Caco-2 (cell line): ENCODE measurements around the gene NTN4. TPM values are rescaled to one million over a fixed set of nuclear protein-coding genes. Genes with fewer than 3 reads are reported as not detected.

Experiments
- BruUV-seq: library from RNA; stranded (reverse); fragments of 400-500 nt; replicated peaks from 2 replicates; lab custom pipeline; 2021; lab: Mats Ljungman, UMichigan
- CTCF ChIA-PET: fragments of 300-600 bp; sonication (Branson Sonifier 250); formaldehyde crosslinking; loops from one replicate; lab custom pipeline; 2022; ENCODE audit warnings: antibody characterized with exemption; lab: Charles Lee
- POLR2A ChIA-PET: fragments of 300-600 bp; sonication (Branson Sonifier 250); formaldehyde crosslinking; loops from one replicate; lab custom pipeline; 2022; ENCODE audit warnings: antibody characterized with exemption; lab: Charles Lee
- DNase-seq, 2 experiments: peaks; one replicate each; pipeline versions ENCODE4 v3.0.0 to v3.0.0-alpha.2; 2020 to 2022
- H3K27me3 ChIP-seq: replicated peaks from 2 replicates; pipeline ENCODE4 v1.6.0; 2011; ENCODE audit warnings: low read length; ENCODE audit not compliant: control insufficient read depth, insufficient read depth
- H3K36me3 ChIP-seq: 2 replicates; pipeline ENCODE4 v1.5.1; 2011; ENCODE audit warnings: low read length; ENCODE audit not compliant: control insufficient read depth, insufficient read depth
- H3K4me1 ChIP-seq: fragments of 250-450 bp; sonication (Bioruptor Pico); 2 replicates; pipeline ENCODE4 v1.5.1; 2020; ENCODE audit warnings: mild to moderate bottlenecking
- H3K4me3 ChIP-seq: 2 replicates; pipeline ENCODE4 v1.5.1; 2011; ENCODE audit warnings: low read depth, mild to moderate bottlenecking, control low read depth, low read length
- H3K9me3 ChIP-seq: fragments of 250-450 bp; sonication (Bioruptor Pico); 2 replicates; pipeline ENCODE4 v1.5.1; 2020; ENCODE audit warnings: mild to moderate bottlenecking, moderate library complexity
- H3K27ac Mint-ChIP-seq: one replicate; pipeline ENCODE4 v1.8.0; 2022; ENCODE audit warnings: mixed read lengths; ENCODE audit not compliant: unreplicated experiment
- H3K27me3 Mint-ChIP-seq: one replicate; pipeline ENCODE4 v1.8.0; 2022; ENCODE audit warnings: mixed read lengths; ENCODE audit not compliant: insufficient read depth, unreplicated experiment
- H3K36me3 Mint-ChIP-seq: one replicate; pipeline ENCODE4 v1.8.0; 2022; ENCODE audit warnings: mild to moderate bottlenecking, mixed read lengths; ENCODE audit not compliant: insufficient read depth, unreplicated experiment
- H3K4me1 Mint-ChIP-seq: one replicate; pipeline ENCODE4 v1.8.0; 2022; ENCODE audit warnings: low read depth, mixed read lengths; ENCODE audit not compliant: unreplicated experiment
- H3K4me3 Mint-ChIP-seq: one replicate; pipeline ENCODE4 v1.8.0; 2022; ENCODE audit warnings: mild to moderate bottlenecking, moderate library complexity, mixed read lengths; ENCODE audit not compliant: unreplicated experiment
- H3K9me3 Mint-ChIP-seq: one replicate; pipeline ENCODE4 v1.8.0; 2022; ENCODE audit warnings: mixed read lengths; ENCODE audit not compliant: unreplicated experiment
- intact Hi-C: fragments of 100-400 bp; cut with micrococcal nuclease; formaldehyde crosslinking; loops from one replicate; pipeline ENCODE4 v1.10.0; 2022; ENCODE audit not compliant: unreplicated experiment
- total RNA-seq: library from RNA; stranded (reverse); gene quantifications from 2 replicates; pipeline ENCODE4 v1.2.3, GENCODE V29; 2022
- TF ChIP-seq, protein P1 (sequence below), 2 experiments: fragments of 200-600 bp in 1 of 2; IDR thresholded peaks; 1 replicate in 1 of 2; 2 replicates in 1 of 2; pipeline versions ENCODE4 v1.5.1 to v1.8.0; 2011 to 2022; ENCODE audit warnings: antibody characterized with exemption in 1 of 2, control low read depth in 1 of 2, inconsistent platforms in 1 of 2, low read depth in 1 of 2, low read length in 1 of 2, mild to moderate bottlenecking in 1 of 2, moderate library complexity in 1 of 2; ENCODE audit not compliant: insufficient read depth in 1 of 2, severe bottlenecking in 1 of 2, unreplicated experiment in 1 of 2

Gene NTN4
- total RNA-seq, 1 experiment from 2014 or later: 54.1 TPM

DNA sequence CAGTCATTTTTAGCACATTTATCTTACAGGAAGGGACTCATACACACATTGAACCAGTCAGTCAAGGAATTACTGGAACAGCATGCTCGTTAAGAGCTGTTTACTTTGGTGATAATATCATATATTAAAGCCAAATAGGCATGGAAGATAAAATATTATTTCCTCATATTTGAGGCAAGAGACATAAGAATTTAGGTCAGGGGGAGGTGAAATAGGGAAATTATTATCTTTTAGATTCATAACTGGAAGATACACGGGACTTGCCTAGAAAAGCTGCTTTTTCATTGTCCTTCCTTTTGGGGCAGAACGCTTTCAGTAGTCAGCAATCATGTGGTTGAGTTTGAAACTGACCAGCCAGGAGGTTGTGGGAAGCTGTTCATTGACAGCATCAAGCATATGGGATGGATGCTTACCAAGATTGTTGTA lies 72.5 kb downstream of the NTN4 start:
- peaks cover 30% of the 10 kb centered on the region for H3K36me3 Mint-ChIP-seq

DNA sequence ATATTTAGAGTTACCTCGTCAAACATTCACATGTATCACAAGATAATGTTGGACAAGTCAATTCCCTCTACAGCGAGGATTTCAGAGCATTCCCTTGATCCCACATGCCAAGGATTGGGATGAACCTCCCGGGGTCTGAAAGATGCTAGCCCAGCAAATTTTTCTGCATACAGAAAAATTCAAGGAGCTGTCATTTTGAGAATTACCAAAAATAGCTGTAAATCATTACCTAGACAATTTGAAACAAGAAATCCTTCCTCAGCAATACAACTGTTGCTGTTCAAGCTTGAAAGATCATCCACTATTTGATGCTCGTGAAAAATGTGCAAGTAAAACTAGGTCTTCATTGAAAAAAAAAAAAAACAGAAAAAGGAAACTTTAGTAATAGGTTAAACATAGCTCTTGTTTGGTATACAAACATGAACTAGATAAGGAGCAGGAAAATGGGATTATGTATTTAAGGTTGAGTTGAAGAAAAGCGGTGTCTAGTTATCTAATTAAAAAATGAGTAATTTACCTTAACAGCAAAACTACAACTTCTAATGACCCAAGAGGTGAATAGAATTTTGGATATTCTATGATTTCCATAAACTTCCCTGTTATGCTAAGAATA lies 73.1 kb downstream of the NTN4 start:
- peaks cover 16% of the 10 kb centered on the region for H3K4me1 Mint-ChIP-seq
- H3K4me1 ChIP-seq: peaks cover 32% of the 10 kb centered on the region
- ChIA-PET CTCF (no interaction called here), POLR2A (interaction anchor here (0.7 to 0.8 kb wide), 2 partner anchors 71 to 74 kb away, joined by 4 read pairs; no protein-coding TSS in a partner anchor)
- no peak overlapping the region for H3K4me3 Mint-ChIP-seq
- no peaks in the 10 kb centered on the region for H3K9me3 Mint-ChIP-seq
- no peaks in the 10 kb centered on the region; the same call in none of the 2 replicates for H3K36me3 ChIP-seq
- no peak overlapping the region for H3K4me3 ChIP-seq
- H3K27me3 Mint-ChIP-seq: no peaks in the 10 kb centered on the region
- H3K36me3 Mint-ChIP-seq: peaks cover 31% of the 10 kb centered on the region
- BruUV-seq: no TSS peak
- H3K9me3 ChIP-seq: no peaks in the 10 kb centered on the region
- no peak for DNase-seq
- intact Hi-C loops: no loop called here
- peak overlapping the region; percentile 30 for H3K27ac Mint-ChIP-seq
- TF ChIP-seq, protein P1, sequence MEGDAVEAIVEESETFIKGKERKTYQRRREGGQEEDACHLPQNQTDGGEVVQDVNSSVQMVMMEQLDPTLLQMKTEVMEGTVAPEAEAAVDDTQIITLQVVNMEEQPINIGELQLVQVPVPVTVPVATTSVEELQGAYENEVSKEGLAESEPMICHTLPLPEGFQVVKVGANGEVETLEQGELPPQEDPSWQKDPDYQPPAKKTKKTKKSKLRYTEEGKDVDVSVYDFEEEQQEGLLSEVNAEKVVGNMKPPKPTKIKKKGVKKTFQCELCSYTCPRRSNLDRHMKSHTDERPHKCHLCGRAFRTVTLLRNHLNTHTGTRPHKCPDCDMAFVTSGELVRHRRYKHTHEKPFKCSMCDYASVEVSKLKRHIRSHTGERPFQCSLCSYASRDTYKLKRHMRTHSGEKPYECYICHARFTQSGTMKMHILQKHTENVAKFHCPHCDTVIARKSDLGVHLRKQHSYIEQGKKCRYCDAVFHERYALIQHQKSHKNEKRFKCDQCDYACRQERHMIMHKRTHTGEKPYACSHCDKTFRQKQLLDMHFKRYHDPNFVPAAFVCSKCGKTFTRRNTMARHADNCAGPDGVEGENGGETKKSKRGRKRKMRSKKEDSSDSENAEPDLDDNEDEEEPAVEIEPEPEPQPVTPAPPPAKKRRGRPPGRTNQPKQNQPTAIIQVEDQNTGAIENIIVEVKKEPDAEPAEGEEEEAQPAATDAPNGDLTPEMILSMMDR (IDR thresholded peaks at IDR 0.05; ENCODE audit: insufficient read depth in 1 of 2, low read depth in 1 of 2, low read length in 1 of 2, severe bottlenecking in 1 of 2, unreplicated experiment in 1 of 2): no peak
- H3K27me3 ChIP-seq: no peaks in the 10 kb centered on the region

More for the DNA sequence above, 72.5 kb downstream of the NTN4 start:
- no peak overlapping the region for H3K4me3 ChIP-seq
- intact Hi-C loops: no loop called here
- no peaks in the 10 kb centered on the region; the same call in none of the 2 replicates for H3K36me3 ChIP-seq
- TF ChIP-seq, protein P1 (IDR thresholded peaks at IDR 0.05; ENCODE audit: insufficient read depth in 1 of 2, low read depth in 1 of 2, low read length in 1 of 2, severe bottlenecking in 1 of 2, unreplicated experiment in 1 of 2): no peak
- H3K27me3 ChIP-seq: no peaks in the 10 kb centered on the region
- peaks cover 33% of the 10 kb centered on the region for H3K4me1 ChIP-seq
- H3K27ac Mint-ChIP-seq: peak overlapping the region; percentile 30
- H3K4me3 Mint-ChIP-seq: no peak overlapping the region
- H3K27me3 Mint-ChIP-seq: no peaks in the 10 kb centered on the region
- no TSS peak for BruUV-seq
- H3K9me3 Mint-ChIP-seq: no peaks in the 10 kb centered on the region
- H3K4me1 Mint-ChIP-seq: peaks cover 16% of the 10 kb centered on the region
- ChIA-PET POLR2A (interaction anchor here (0.7 to 0.8 kb wide), 2 partner anchors 72 to 73 kb away, joined by 4 read pairs; no protein-coding TSS in a partner anchor), CTCF (interaction anchor here (0.6 kb wide), 1 partner anchor 94 kb away, joined by 5 read pairs; no protein-coding TSS in a partner anchor)
- DNase-seq: no peak
- H3K9me3 ChIP-seq: no peaks in the 10 kb centered on the region

DNA sequence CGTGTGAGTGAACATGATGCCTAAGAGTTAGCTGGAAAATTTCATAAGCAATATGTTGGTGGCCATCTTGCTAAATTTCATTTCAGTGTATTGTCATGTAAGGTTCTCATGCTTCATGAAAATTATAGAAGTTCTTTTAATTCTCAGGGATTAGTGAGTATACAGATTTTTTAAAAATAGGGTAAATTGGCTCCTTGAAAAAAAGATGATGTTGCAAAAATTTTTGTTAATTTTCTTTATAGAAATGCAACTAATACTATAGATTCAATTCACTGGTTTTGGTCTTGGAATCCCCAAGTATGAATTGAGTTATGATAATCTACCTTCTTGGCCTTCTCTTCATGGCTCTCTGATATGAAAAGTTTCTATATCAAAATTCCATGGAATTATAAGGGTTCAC lies 75.4 kb downstream of the NTN4 start:
- Mint-ChIP-seq H3K27me3 (no peaks in the 10 kb centered on the region), H3K4me1 (peaks cover 16% of the 10 kb centered on the region), H3K27ac (no peak overlapping the region), H3K9me3 (no peaks in the 10 kb centered on the region), H3K4me3 (no peak overlapping the region), H3K36me3 (peaks cover 42% of the 10 kb centered on the region)
- POLR2A ChIA-PET: no interaction called here
- no TSS peak for BruUV-seq
- Histone ChIP-seq H3K4me1 (peaks cover 30% of the 10 kb centered on the region), H3K9me3 (no peaks in the 10 kb centered on the region), H3K4me3 (no peak overlapping the region), H3K36me3 (no peaks in the 10 kb centered on the region; the same call in 1 of the 2 replicates), H3K27me3 (no peaks in the 10 kb centered on the region)
- TF ChIP-seq, protein P1 (IDR thresholded peaks at IDR 0.05; ENCODE audit: insufficient read depth in 1 of 2, low read depth in 1 of 2, low read length in 1 of 2, severe bottlenecking in 1 of 2, unreplicated experiment in 1 of 2): no peak
- intact Hi-C loops: no loop called here
- CTCF ChIA-PET: no interaction called here
- no peak for DNase-seq
